Lung (tissue), 12 donors: ENCODE data around the gene EYA4. TPM values are rescaled to one million over a fixed set of nuclear protein-coding genes. Genes with fewer than 3 reads are reported as not detected.

ENCODE experiments used
- ATAC-seq: fragments of 200-7000 bp; cut with Tn5 transposase; one replicate; pipeline ENCODE4 v1.9.1; 2020; ENCODE audit warnings: moderate number of reproducible peaks; ENCODE audit not compliant: insufficient read depth, low FRiP score
- DNase-seq, 3 donors: peaks; one replicate each; pipeline ENCODE4 v3.0.0-alpha.2; 2013 to 2017
- H3K27ac ChIP-seq, 2 donors: one replicate each; pipeline ENCODE4 v1.5.1; 2013; ENCODE audit warnings: mild to moderate bottlenecking in 2 of 2, moderate library complexity in 2 of 2, control low read depth in 1 of 2, inconsistent platforms in 1 of 2, low read depth in 1 of 2, low read length in 1 of 2
- H3K27me3 ChIP-seq, 3 donors: one replicate each; pipeline ENCODE4 v1.5.1; 2013; ENCODE audit warnings: low read length in 2 of 3; ENCODE audit not compliant: control insufficient read depth in 3 of 3, insufficient read depth in 3 of 3
- H3K36me3 ChIP-seq, 4 donors: one replicate each; pipeline ENCODE4 v1.5.1; 2013; ENCODE audit warnings: low read length in 4 of 4, mild to moderate bottlenecking in 1 of 4, moderate library complexity in 1 of 4; ENCODE audit not compliant: control insufficient read depth in 4 of 4, insufficient read depth in 4 of 4
- H3K4me1 ChIP-seq, 5 donors: one replicate each; pipeline ENCODE4 v1.5.1; 2013; ENCODE audit warnings: low read length in 5 of 5, mild to moderate bottlenecking in 2 of 5, moderate library complexity in 1 of 5; ENCODE audit not compliant: control insufficient read depth in 5 of 5, insufficient read depth in 5 of 5
- H3K4me3 ChIP-seq: one replicate; pipeline ENCODE4 v1.5.1; 2013; ENCODE audit warnings: mild to moderate bottlenecking, control low read depth, moderate library complexity
- H3K9ac ChIP-seq, 2 donors: one replicate each; pipeline ENCODE4 v1.5.1; 2013; ENCODE audit warnings: low read length in 2 of 2, control low read depth in 1 of 2; ENCODE audit not compliant: insufficient read depth in 1 of 2
- H3K9me3 ChIP-seq, 4 donors: one replicate each; pipeline ENCODE4 v1.5.1; 2013; ENCODE audit warnings: low read length in 3 of 4, mild to moderate bottlenecking in 1 of 4, moderate library complexity in 1 of 4; ENCODE audit not compliant: control insufficient read depth in 4 of 4, insufficient read depth in 3 of 4
- WGBS, 2 donors: extraction: QIAGEN DNeasy Blood & Tissue Kit; methylation state at CpG; one replicate each; pipeline ENCODE4 v1.1.7; 2013; 5-methylcytosine and 5-hydroxymethylcytosine counted together
- polyA plus RNA-seq, 2 donors: library from polyadenylated mRNA; stranded (reverse); fragments of 200-250 nt; gene quantifications; one replicate each; pipeline ENCODE4 v1.2.1, GENCODE V29; 2013
- total RNA-seq, 2 donors: library from RNA; depleted of rRNA in 1 of 2; stranded (reverse); fragments of >200 nt in 1 of 2; gene quantifications; one replicate each; pipeline ENCODE4 v1.2.1, GENCODE V29; 2014 to 2021
- TF ChIP-seq, protein P1 (sequence below): IDR thresholded peaks from 2 replicates; pipeline ENCODE4 v1.5.1; 2012; ENCODE audit warnings: mild to moderate bottlenecking; ENCODE audit errors: control extremely low read depth, extremely low read depth
- donor health status: control.
- donor health status: control.
- donor health status: Bipolar disorder and iron deficiency.
- donor health status: healthy.
- donor health status: DM: yes; HTN: yes; CAD: no.

Gene EYA4
- total and polyA plus RNA-seq, 4 donors: 0.49 to 7.4 (median 2.2) TPM

- DNase-seq (peak; percentile 14 to 58 (median 38)), ATAC-seq (no peak)
- Histone ChIP-seq H3K9me3 (no peaks in the 10 kb centered on the region), H3K9ac (peak overlapping the region in 1 of 2 donors; percentile 17), H3K36me3 (no peaks in the 10 kb centered on the region), H3K4me3 (no peak overlapping the region), H3K27me3 (no peaks in the 10 kb centered on the region), H3K4me1 (peaks cover 0 to 28% (median 7%) of the 10 kb centered on the region in 5 donors), H3K27ac (peak overlapping the region in 1 of 2 donors; percentile 10)
- TF ChIP-seq, protein P1, sequence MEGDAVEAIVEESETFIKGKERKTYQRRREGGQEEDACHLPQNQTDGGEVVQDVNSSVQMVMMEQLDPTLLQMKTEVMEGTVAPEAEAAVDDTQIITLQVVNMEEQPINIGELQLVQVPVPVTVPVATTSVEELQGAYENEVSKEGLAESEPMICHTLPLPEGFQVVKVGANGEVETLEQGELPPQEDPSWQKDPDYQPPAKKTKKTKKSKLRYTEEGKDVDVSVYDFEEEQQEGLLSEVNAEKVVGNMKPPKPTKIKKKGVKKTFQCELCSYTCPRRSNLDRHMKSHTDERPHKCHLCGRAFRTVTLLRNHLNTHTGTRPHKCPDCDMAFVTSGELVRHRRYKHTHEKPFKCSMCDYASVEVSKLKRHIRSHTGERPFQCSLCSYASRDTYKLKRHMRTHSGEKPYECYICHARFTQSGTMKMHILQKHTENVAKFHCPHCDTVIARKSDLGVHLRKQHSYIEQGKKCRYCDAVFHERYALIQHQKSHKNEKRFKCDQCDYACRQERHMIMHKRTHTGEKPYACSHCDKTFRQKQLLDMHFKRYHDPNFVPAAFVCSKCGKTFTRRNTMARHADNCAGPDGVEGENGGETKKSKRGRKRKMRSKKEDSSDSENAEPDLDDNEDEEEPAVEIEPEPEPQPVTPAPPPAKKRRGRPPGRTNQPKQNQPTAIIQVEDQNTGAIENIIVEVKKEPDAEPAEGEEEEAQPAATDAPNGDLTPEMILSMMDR: no peak
- WGBS, 2 donors: 66 to 79% methylated on average over 4 of the region's 4 CpGs
Observed at GRCh38 chr6:133501675-133502270, 260.6 kb downstream of the EYA4 start.

- no peak overlapping the region for H3K9ac ChIP-seq
- DNase-seq (peak; percentile 36 to 60 (median 59)), ATAC-seq (peak; percentile 66)
- H3K4me3 ChIP-seq: no peak overlapping the region
- H3K27ac ChIP-seq: peak overlapping the region in 1 of 2 donors; percentile 10
- no peaks in the 10 kb centered on the region for H3K36me3 ChIP-seq
- peaks cover 0 to 28% (median 7%) of the 10 kb centered on the region in 5 donors for H3K4me1 ChIP-seq
- TF ChIP-seq, protein P1: no peak
- no peaks in the 10 kb centered on the region for H3K27me3 ChIP-seq
- WGBS, 2 donors: 64 to 81% methylated on average over 2 of the region's 2 CpGs
- no peaks in the 10 kb centered on the region for H3K9me3 ChIP-seq
Observed at GRCh38 chr6:133502441-133503335, 261.5 kb downstream of the EYA4 start.

DNA sequence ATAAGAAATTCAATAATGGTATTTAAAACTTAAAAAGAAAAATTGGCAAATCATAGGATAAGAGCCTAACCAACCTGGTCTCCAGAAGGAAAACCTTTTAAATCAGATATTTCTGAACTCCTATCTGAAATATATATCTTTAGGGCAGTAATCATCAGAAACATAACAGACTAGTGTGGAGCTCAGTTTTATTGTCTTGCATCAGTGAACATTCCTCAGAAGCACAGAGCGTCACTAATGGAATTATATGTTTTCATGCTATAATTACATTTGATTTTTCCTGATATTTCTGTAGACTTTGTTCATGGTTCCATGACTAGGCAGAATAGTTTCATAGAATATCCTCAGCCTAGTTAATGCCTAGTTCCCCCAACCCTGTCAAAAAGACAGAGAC is 262.2 kb downstream of the EYA4 start:
- Histone ChIP-seq H3K9ac (no peak overlapping the region), H3K27ac (peak overlapping the region in 1 of 2 donors; percentile 29), H3K4me3 (no peak overlapping the region), H3K9me3 (no peaks in the 10 kb centered on the region), H3K27me3 (no peaks in the 10 kb centered on the region), H3K4me1 (peaks cover 0 to 28% (median 7%) of the 10 kb centered on the region in 5 donors), H3K36me3 (no peaks in the 10 kb centered on the region)
- TF ChIP-seq, protein P1: no peak
- DNase-seq: no peak
- no peak for ATAC-seq
- 79 to 94% methylated on average over 1 of the region's 1 CpG for WGBS, 2 donors
